K562 (cell line): Measurements from ENCODE around the gene HTR1D.

Source experiments
- CBX3 ChIP-seq, 2 experiments: IDR thresholded peaks; 1 replicate in 1 of 2; 2 replicates in 1 of 2; pipeline ENCODE4 v1.6.1; 2012; ENCODE audit warnings: inconsistent platforms in 2 of 2, low read length in 2 of 2, borderline replicate concordance in 1 of 2, control low read depth in 1 of 2
- NFE2L1 ChIP-seq: fragments of 450-650 bp; IDR thresholded peaks from 2 replicates; pipeline ENCODE4 v1.6.1; 2016; ENCODE audit warnings: missing genetic modification characterization, low read depth, mild to moderate bottlenecking, missing compliant biosample characterization, moderate library complexity, borderline replicate concordance
- RNF2 ChIP-seq: sonication (generic); IDR thresholded peaks from 2 replicates; pipeline ENCODE4 v1.6.1; 2016
- SIRT6 ChIP-seq: IDR thresholded peaks from one replicate; pipeline ENCODE4 v1.6.1; 2012; ENCODE audit warnings: low read depth, mild to moderate bottlenecking, control low read depth, inconsistent platforms, low read length, moderate library complexity
- ZNF586 ChIP-seq: fragments of 450-650 bp; formaldehyde crosslinking; conservative IDR thresholded peaks from 2 replicates; pipeline ENCODE4 v1.4.0; 2020; ENCODE audit warnings: mild to moderate bottlenecking, moderate library complexity
- TF ChIP-seq, protein P1 (sequence below): sonication (generic); formaldehyde crosslinking; IDR thresholded peaks from 2 replicates; pipeline ENCODE4 v1.8.1; 2023; ENCODE audit warnings: mild to moderate bottlenecking, missing genetic modification reagents, moderate library complexity
- TF ChIP-seq, protein P2 (sequence below): fragments of 250-450 bp; sonication (Bioruptor Pico); IDR thresholded peaks from 2 replicates; pipeline ENCODE4 v1.4.0; 2020; ENCODE audit warnings: borderline replicate concordance

DNA sequence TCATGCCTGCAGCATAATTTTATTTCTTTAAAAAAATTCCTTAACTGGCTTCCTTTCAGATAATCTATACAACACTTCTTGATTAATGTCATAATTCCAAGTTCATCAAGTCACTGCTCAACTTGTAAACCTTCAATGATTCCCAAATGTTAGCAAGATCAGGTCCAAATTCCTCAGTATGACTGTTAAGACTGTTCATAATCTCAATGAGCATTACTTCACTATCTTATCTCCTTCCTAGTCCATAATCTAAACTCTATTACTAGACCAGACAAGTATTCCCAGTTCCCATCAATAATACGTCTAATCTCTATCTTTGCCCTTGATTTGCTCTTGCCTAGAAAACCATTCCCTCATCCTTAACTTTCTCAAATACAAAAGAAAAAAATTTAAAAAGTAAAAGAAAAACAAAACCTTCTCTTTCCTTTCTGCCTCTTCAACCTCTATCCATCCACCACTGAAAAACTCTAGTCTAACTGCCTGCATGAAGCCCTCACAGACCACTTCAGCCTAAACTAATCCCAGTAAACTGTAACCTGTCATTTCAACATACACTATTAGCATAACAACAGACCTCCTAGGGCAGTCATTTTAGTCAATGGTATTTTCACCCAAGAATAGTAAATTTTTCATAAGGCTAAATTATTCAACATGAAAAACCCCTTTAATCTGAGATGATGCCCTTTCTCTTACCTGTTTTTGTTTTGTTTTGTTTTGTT, 64.2 kb downstream of the HTR1D start:
- no peak for TF ChIP-seq NFE2L1 (tag)
- TF ChIP-seq, protein P1, sequence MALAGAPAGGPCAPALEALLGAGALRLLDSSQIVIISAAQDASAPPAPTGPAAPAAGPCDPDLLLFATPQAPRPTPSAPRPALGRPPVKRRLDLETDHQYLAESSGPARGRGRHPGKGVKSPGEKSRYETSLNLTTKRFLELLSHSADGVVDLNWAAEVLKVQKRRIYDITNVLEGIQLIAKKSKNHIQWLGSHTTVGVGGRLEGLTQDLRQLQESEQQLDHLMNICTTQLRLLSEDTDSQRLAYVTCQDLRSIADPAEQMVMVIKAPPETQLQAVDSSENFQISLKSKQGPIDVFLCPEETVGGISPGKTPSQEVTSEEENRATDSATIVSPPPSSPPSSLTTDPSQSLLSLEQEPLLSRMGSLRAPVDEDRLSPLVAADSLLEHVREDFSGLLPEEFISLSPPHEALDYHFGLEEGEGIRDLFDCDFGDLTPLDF (CRISPR knock-in tag), result no peak
- TF ChIP-seq CBX3 (IDR thresholded peaks at IDR 0.05; ENCODE audit: borderline replicate concordance in 1 of 2, low read length in 2 of 2), result no peak
- TF ChIP-seq SIRT6, result no peak
- TF ChIP-seq, protein P2, sequence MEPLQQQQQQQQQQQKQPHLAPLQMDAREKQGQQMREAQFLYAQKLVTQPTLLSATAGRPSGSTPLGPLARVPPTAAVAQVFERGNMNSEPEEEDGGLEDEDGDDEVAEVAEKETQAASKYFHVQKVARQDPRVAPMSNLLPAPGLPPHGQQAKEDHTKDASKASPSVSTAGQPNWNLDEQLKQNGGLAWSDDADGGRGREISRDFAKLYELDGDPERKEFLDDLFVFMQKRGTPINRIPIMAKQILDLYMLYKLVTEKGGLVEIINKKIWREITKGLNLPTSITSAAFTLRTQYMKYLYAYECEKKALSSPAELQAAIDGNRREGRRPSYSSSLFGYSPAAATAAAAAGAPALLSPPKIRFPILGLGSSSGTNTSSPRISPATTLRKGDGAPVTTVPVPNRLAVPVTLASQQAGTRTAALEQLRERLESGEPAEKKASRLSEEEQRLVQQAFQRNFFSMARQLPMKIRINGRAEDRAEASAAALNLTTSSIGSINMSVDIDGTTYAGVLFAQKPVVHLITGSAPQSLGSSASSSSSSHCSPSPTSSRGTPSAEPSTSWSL (CRISPR knock-in tag), result no peak
- no peak for TF ChIP-seq RNF2
- TF ChIP-seq ZNF586 (CRISPR knock-in tag), result no peak
